ENCODE data around the gene TEX101. TPM values are rescaled to one million over a fixed set of nuclear protein-coding genes. Genes with fewer than 3 reads are reported as not detected.
"Not testable (repeated sequence)": the region's sequence is repeated elsewhere in the genome, so short reads cannot be mapped to it uniquely, and the experiment has no call there.

Gene TEX101
- total and polyA plus RNA-seq, 4 donors, result 0.18 TPM; not detected in 3

DNA sequence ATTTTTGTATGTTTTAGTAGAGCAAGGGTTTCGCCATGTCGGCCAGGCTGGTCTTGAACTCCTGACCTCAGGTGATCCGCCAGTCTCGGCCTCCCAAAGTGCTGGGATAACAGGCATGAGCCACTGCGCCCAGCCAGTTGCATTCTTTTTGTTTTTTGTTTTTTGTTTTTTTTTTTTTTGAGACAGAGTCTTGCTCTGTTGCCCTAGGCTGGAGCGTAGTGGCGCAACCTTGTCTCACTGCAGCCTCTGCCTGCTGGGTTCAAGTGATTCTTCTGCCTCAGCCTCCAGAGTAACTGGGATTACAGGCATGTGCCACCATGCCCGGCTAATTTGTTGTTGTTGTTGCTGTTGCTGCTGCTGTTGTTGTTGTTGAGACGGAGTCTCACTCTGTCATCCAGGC lies 29.4 kb downstream of the TEX101 start:
- H3K27ac ChIP-seq (ENCODE audit: low read depth, low read length); H3K4me1 ChIP-seq (ENCODE audit: control insufficient read depth, insufficient read depth, low read length); DNase-seq (ENCODE audit: low read depth in 4 of 6, low spot score in 6 of 6); H3K9me3 ChIP-seq (ENCODE audit: control insufficient read depth, insufficient read depth, low read length); H3K27me3 ChIP-seq (ENCODE audit: control insufficient read depth, insufficient read depth, low read length); H3K36me3 ChIP-seq (ENCODE audit: control insufficient read depth, insufficient read depth, low read length); H3K4me3 ChIP-seq (ENCODE audit: low read depth, low read length): not testable (repeated sequence)
- WGBS (ENCODE audit: insufficient coverage), result 81% methylated on average over 8 of the region's 9 CpGs

DNA sequence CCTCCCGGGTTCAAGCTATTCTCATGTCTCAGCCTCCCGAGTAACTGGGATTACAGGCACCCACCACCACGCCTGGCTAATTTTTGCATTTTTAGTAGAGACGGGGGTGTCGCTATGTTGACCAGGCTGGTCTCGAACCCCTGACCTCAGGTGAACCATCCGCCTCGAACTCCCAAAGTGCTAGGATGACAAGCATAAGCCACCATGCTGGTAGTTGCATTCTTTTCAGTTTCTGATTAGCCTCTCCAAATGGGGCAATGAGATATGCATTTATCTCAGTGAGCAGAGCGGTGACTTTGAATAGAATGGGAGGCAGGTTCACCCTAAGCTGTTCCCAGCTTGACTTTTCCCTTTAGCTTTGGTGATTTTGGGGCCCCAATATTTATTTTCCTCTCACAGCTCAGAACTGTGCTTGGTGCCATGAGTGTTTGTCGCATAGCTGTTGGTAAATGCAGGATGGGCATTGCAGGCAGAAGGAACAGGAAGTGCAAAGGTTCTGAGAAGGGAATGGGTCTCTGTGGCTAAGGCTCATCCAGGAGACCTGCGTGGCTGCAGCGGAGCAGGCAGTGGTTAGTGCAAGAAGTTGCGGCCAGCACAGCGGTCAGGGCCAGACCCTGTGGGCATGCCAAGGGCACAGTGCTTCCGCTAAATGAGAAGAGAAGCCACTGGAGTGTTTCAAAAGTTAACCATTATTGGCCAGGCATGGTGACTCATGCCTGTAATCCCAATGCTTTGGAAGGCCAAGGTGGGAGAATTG lies 30.0 kb downstream of the TEX101 start:
- H3K9me3 ChIP-seq (ENCODE audit: control insufficient read depth, insufficient read depth, low read length), result no peaks in the 10 kb centered on the region
- no peak overlapping the region for H3K27ac ChIP-seq (ENCODE audit: low read depth, low read length)
- H3K4me1 ChIP-seq (ENCODE audit: control insufficient read depth, insufficient read depth, low read length), result peaks cover 4% of the 10 kb centered on the region
- H3K4me3 ChIP-seq (ENCODE audit: low read depth, low read length), result no peak overlapping the region
- WGBS (ENCODE audit: insufficient coverage), result 90% methylated on average over 12 of the region's 15 CpGs
- no peaks in the 10 kb centered on the region for H3K36me3 ChIP-seq (ENCODE audit: control insufficient read depth, insufficient read depth, low read length)
- H3K27me3 ChIP-seq (ENCODE audit: control insufficient read depth, insufficient read depth, low read length), result no peaks in the 10 kb centered on the region
- DNase-seq (ENCODE audit: low read depth in 4 of 6, low spot score in 6 of 6), result no peak

DNA sequence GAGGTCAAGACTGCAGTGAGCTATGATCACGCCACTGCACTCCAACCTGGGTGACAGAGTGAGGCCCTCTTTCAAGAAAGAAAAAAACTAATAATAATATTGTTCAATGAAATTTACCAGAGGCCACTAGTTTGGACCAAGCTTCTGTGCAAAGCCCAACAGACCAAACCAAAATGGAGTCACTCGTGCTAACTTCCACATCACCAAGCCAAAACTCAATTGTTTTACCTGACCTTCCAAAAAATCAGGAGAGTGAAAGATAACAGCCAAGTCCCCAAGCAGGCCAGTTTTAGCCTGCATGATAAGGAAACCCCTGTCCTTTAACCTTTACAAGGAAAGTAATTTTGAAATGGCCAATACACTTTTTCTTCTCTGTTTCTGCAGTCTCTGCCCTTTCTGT lies 30.7 kb downstream of the TEX101 start:
- 75% methylated on average over 1 of the region's 2 CpGs for WGBS (ENCODE audit: insufficient coverage)

DNA sequence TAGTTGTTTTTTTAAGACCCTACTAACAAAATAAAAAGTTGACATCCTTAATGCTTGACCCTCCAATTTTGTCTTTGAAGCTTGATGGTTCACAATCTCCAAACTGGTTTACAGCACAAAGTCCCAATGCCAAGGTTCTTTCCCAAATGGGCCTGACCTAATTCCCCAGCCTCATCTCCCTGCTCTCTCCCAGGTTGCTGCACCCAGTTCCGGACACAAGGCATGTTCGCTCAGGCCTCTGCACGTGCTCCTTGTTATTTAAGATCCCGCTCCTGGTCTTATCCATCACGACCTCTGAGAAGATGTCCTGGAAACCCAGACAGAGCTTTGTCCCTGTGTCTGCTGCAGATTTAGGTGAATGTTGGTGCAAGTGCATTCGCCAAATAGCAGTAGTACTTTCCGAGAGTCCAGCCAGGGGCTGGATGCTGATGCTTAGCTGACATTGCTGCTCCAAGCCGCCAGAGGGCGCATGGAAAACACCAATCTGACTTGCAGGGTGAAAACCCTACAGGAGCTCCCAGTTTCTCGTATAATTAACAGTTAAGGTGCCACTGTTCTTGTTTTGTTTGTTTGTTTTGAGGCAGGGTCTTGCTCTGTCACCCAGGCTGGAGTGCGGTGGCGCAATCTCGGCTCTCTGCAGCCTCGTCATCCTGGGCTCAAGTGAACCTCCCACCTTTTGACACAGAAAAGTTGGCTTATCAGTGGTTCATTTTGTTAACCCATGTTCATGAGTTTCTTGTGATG lies 32.2 kb downstream of the TEX101 start:
- Histone ChIP-seq H3K27ac (ENCODE audit: low read depth, low read length) (no peak overlapping the region), H3K36me3 (ENCODE audit: control insufficient read depth, insufficient read depth, low read length) (no peaks in the 10 kb centered on the region), H3K4me1 (ENCODE audit: control insufficient read depth, insufficient read depth, low read length) (peaks cover 4% of the 10 kb centered on the region), H3K27me3 (ENCODE audit: control insufficient read depth, insufficient read depth, low read length) (no peaks in the 10 kb centered on the region), H3K9me3 (ENCODE audit: control insufficient read depth, insufficient read depth, low read length) (no peaks in the 10 kb centered on the region), H3K4me3 (ENCODE audit: low read depth, low read length) (no peak overlapping the region)
- 25% methylated on average over 11 of the region's 14 CpGs for WGBS (ENCODE audit: insufficient coverage)
- peak in 5 of 6 donors; percentile 65 to 95 (median 75) for DNase-seq (ENCODE audit: low read depth in 4 of 6, low spot score in 6 of 6)

More for the DNA sequence above, 30.7 kb downstream of the TEX101 start:
- no peak for DNase-seq (ENCODE audit: low read depth in 4 of 6, low spot score in 6 of 6)
- Histone ChIP-seq H3K27ac (ENCODE audit: low read depth, low read length) (no peak overlapping the region), H3K4me1 (ENCODE audit: control insufficient read depth, insufficient read depth, low read length) (peaks cover 4% of the 10 kb centered on the region), H3K9me3 (ENCODE audit: control insufficient read depth, insufficient read depth, low read length) (no peaks in the 10 kb centered on the region), H3K27me3 (ENCODE audit: control insufficient read depth, insufficient read depth, low read length) (no peaks in the 10 kb centered on the region), H3K4me3 (ENCODE audit: low read depth, low read length) (no peak overlapping the region), H3K36me3 (ENCODE audit: control insufficient read depth, insufficient read depth, low read length) (no peaks in the 10 kb centered on the region)

DNA sequence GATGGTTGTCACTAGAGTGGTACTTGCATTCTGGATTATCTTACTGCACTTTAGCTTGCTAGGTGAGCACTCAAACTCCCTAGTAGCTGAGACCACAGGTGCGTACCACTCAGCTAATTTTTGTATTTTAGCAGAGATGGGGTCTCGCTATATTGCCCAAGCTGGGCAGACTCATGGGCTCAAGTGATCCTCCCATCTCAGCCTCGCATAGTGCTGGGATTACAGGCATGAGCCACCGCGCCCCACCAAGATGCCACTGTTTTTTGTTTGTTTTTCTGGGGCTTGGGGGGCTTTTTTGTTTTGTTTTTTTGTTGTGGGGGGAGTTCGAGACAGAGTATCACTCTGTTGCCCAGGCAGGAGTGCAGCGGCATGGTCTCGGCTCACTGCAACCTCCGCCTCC lies 33.0 kb downstream of the TEX101 start:
- DNase-seq (ENCODE audit: low read depth in 4 of 6, low spot score in 6 of 6), result no peak
- H3K4me3 ChIP-seq (ENCODE audit: low read depth, low read length), result no peak overlapping the region
- no peaks in the 10 kb centered on the region for H3K27me3 ChIP-seq (ENCODE audit: control insufficient read depth, insufficient read depth, low read length)
- WGBS (ENCODE audit: insufficient coverage), result 98% methylated on average over 8 of the region's 9 CpGs
- H3K36me3 ChIP-seq (ENCODE audit: control insufficient read depth, insufficient read depth, low read length), result no peaks in the 10 kb centered on the region
- no peaks in the 10 kb centered on the region for H3K9me3 ChIP-seq (ENCODE audit: control insufficient read depth, insufficient read depth, low read length)
- peaks cover 4% of the 10 kb centered on the region for H3K4me1 ChIP-seq (ENCODE audit: control insufficient read depth, insufficient read depth, low read length)
- no peak overlapping the region for H3K27ac ChIP-seq (ENCODE audit: low read depth, low read length)

DNA sequence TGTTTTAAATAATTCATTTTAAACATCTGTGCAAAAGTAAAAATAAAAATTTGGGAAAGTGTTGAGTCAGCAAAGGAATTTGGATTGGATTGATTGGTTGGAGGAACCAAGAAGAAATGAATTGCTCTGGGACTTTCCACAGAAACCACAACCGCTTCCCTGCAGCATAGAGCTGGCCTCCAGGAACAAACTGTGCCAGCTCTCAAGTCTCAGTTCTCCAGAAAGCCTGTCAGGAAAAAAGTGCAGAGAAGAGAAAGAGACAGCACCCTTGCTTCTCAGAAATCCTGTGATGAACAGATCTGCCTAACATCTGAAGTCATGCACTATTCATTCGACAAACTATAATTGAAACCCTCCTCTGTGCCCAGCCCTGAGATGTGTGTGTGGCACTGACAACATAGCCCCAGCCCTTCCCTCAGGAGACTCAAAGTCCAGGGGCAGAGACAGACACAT lies 35.9 kb downstream of the TEX101 start:
- no peaks in the 10 kb centered on the region for H3K9me3 ChIP-seq (ENCODE audit: control insufficient read depth, insufficient read depth, low read length)
- no peak overlapping the region for H3K4me3 ChIP-seq (ENCODE audit: low read depth, low read length)
- WGBS (ENCODE audit: insufficient coverage), result 86% methylated on average over 1 of the region's 2 CpGs
- H3K27me3 ChIP-seq (ENCODE audit: control insufficient read depth, insufficient read depth, low read length), result no peaks in the 10 kb centered on the region
- no peak for DNase-seq (ENCODE audit: low read depth in 4 of 6, low spot score in 6 of 6)
- no peaks in the 10 kb centered on the region for H3K36me3 ChIP-seq (ENCODE audit: control insufficient read depth, insufficient read depth, low read length)
- H3K4me1 ChIP-seq (ENCODE audit: control insufficient read depth, insufficient read depth, low read length), result peaks cover 4% of the 10 kb centered on the region
- H3K27ac ChIP-seq (ENCODE audit: low read depth, low read length), result no peak overlapping the region

DNA sequence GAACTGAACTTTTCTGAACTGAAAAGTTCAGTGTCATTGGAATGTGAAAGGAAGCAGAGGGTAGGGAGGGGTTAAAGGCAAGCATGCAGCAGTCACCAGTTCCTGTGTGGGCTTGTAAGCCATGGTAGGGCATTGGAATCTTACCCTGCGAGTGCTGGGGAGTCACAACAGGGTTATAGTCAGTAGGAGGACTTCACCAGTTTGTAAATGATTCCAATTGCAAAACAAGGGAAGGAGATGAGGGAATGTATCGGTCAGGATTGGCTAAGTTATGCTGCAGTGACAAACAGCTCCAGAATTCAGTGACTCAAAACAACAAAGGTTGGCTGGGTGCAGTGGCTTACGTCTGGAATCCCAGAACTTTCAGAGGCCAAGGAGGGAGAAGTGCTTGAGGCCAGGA lies 37.9 kb downstream of the TEX101 start:
- 61% methylated on average over 3 of the region's 3 CpGs for WGBS (ENCODE audit: insufficient coverage)
- no peak overlapping the region for H3K27ac ChIP-seq (ENCODE audit: low read depth, low read length)
- DNase-seq (ENCODE audit: low read depth in 4 of 6, low spot score in 6 of 6), result no peak
- no peaks in the 10 kb centered on the region for H3K36me3 ChIP-seq (ENCODE audit: control insufficient read depth, insufficient read depth, low read length)
- no peaks in the 10 kb centered on the region for H3K9me3 ChIP-seq (ENCODE audit: control insufficient read depth, insufficient read depth, low read length)
- H3K27me3 ChIP-seq (ENCODE audit: control insufficient read depth, insufficient read depth, low read length), result no peaks in the 10 kb centered on the region
- H3K4me1 ChIP-seq (ENCODE audit: control insufficient read depth, insufficient read depth, low read length), result no peaks in the 10 kb centered on the region
- no peak overlapping the region for H3K4me3 ChIP-seq (ENCODE audit: low read depth, low read length)

DNA sequence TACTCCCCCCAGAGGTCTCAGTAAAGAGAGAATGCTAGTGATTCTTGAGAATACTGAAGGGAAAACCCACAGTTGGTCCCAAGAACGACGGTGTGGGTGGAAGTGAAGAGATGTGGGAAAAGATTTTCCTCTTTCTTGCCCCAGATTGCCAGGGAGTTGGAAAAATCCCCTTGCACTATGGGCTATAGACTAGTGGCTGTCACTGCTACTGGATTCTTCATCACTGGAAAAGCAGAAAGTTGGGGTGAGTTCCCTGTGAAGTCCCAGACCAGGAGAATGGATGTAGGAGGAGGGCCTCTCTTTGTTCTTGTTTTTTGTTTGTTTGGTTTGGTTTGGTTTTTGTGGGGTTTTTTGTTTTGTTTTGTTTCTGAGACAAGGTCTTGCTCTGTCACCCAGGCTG lies 39.3 kb downstream of the TEX101 start:
- Histone ChIP-seq H3K27ac (ENCODE audit: low read depth, low read length) (no peak overlapping the region), H3K9me3 (ENCODE audit: control insufficient read depth, insufficient read depth, low read length) (no peaks in the 10 kb centered on the region), H3K36me3 (ENCODE audit: control insufficient read depth, insufficient read depth, low read length) (no peaks in the 10 kb centered on the region), H3K27me3 (ENCODE audit: control insufficient read depth, insufficient read depth, low read length) (no peaks in the 10 kb centered on the region), H3K4me1 (ENCODE audit: control insufficient read depth, insufficient read depth, low read length) (no peaks in the 10 kb centered on the region), H3K4me3 (ENCODE audit: low read depth, low read length) (no peak overlapping the region)
- DNase-seq (ENCODE audit: low read depth in 4 of 6, low spot score in 6 of 6), result no peak
- WGBS (ENCODE audit: insufficient coverage), result 93% methylated on average over 2 of the region's 2 CpGs

DNA sequence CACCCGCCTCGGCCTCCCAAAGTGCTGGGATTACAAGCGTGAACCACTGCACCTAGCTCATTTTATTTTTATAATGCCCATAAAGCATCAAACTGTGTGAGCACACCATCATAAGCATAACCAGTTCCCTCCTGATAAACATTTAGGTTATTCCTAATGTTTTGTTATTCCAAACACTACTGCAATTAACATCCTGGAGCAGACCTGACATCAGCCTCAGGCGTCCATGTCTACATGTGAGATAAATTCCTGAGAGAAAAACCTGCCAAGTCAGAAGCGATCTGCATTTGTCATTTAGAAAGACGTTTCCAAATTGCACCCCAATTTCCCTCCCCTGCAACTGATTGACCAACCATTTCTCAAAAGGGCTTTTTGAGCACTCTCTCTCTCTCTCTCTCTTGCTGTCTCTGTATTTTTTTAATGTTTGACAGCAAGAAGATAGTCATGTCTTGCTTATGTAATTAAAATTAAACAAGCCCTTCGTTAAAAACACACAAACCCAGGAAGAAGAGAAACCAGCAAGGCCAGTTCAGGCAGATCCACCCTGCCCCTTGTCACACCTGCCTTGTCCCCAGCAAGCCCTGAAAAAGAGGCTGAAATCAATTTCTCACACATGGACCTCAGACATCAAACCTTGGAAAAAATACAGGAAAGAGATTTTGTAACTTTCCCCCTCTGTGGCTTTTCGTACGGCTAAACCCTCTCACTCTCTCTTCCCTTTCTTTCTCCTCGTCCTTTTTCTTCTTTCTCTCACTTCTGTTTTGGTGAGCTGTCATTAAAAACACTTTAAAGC lies 40.8 kb downstream of the TEX101 start:
- Histone ChIP-seq H3K9me3 (ENCODE audit: control insufficient read depth, insufficient read depth, low read length) (no peaks in the 10 kb centered on the region), H3K27ac (ENCODE audit: low read depth, low read length) (no peak overlapping the region), H3K36me3 (ENCODE audit: control insufficient read depth, insufficient read depth, low read length) (no peaks in the 10 kb centered on the region), H3K4me1 (ENCODE audit: control insufficient read depth, insufficient read depth, low read length) (no peaks in the 10 kb centered on the region), H3K4me3 (ENCODE audit: low read depth, low read length) (no peak overlapping the region), H3K27me3 (ENCODE audit: control insufficient read depth, insufficient read depth, low read length) (no peaks in the 10 kb centered on the region)
- 78% methylated on average over 4 of the region's 10 CpGs for WGBS (ENCODE audit: insufficient coverage)
- no peak for DNase-seq (ENCODE audit: low read depth in 4 of 6, low spot score in 6 of 6)

All from spinal cord (tissue), 10 donors.